ENCODE results near the gene RAB28. TPM values are rescaled to one million over a fixed set of nuclear protein-coding genes. Genes with fewer than 3 reads are reported as not detected.

The RAB28 gene
- polyA plus RNA-seq, 1 of the 3 experiments (the other 2 are of a cell fraction), result 10.5 TPM

DNA sequence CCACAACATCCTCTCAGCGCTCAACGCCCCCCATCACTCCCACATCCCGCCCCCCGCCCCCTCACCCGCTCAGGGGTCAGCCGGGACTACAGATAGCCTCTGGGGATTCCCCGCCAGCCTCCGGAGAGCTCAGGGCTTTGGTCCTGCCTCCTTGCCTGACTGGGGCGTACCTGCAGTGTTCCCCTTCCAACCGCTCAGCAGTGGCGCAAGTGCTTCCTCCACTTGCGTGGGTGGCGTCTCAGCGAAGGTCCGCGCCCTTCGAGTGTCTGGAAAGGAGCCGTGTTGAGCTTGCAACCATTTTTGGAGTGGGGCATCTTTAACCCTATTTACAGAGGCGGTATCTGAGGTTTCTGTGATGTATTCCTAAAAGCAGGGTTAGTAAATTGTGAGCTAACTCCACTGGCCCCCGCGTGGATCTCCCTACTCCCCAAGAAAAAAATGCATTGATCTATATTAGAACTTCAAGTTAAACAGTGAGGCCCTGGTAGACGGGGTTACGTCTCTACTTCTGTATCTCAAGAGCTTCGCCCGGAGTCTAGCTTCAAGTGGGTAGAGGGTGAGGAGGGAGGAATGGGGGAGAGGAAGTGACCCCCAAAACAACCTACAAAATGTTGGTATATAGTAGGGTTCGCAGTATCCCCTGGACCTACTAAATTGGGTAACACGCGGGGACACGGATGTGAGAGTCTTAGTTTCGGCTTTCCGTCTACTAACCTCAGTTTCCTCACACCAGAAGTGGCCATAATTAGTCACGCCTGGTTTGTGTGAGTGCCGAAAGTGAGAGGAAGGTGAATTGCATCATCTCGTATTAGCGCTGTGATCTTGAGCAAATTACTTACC is 44.1 kb upstream of the RAB28 start:
- H3K4me1 ChIP-seq (ENCODE audit: control insufficient read depth in 1 of 2, insufficient read depth in 2 of 2, low read depth in 1 of 2, low read length in 1 of 2), result no peaks in the 10 kb centered on the region; a peak in 1 of 4 replicates
- TF ChIP-seq MXI1 (IDR thresholded peaks at IDR 0.05; ENCODE audit: low read depth, low read length) (no peak), FOSL2 (IDR thresholded peaks at IDR 0.05; ENCODE audit: borderline replicate concordance, low read depth) (no peak), CHD2 (IDR thresholded peaks at IDR 0.05; ENCODE audit: low read length, partially characterized antibody) (no peak)
- TF ChIP-seq, protein P1, sequence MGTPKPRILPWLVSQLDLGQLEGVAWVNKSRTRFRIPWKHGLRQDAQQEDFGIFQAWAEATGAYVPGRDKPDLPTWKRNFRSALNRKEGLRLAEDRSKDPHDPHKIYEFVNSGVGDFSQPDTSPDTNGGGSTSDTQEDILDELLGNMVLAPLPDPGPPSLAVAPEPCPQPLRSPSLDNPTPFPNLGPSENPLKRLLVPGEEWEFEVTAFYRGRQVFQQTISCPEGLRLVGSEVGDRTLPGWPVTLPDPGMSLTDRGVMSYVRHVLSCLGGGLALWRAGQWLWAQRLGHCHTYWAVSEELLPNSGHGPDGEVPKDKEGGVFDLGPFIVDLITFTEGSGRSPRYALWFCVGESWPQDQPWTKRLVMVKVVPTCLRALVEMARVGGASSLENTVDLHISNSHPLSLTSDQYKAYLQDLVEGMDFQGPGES (IDR thresholded peaks at IDR 0.05; ENCODE audit: low read depth, low read length), result no peak
- TF ChIP-seq, protein P2, sequence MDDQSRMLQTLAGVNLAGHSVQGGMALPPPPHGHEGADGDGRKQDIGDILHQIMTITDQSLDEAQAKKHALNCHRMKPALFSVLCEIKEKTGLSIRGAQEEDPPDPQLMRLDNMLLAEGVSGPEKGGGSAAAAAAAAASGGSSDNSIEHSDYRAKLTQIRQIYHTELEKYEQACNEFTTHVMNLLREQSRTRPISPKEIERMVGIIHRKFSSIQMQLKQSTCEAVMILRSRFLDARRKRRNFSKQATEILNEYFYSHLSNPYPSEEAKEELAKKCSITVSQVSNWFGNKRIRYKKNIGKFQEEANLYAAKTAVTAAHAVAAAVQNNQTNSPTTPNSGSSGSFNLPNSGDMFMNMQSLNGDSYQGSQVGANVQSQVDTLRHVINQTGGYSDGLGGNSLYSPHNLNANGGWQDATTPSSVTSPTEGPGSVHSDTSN (IDR thresholded peaks at IDR 0.05), result no peak
- TF ChIP-seq, protein P3, sequence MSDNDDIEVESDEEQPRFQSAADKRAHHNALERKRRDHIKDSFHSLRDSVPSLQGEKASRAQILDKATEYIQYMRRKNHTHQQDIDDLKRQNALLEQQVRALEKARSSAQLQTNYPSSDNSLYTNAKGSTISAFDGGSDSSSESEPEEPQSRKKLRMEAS (IDR thresholded peaks at IDR 0.05; ENCODE audit: low read depth), result no peak
- POLR2A ChIA-PET, result no interaction called here
- no peaks in the 10 kb centered on the region for H4K20me1 ChIP-seq (ENCODE audit: insufficient read depth)
- H3K79me2 ChIP-seq (ENCODE audit: insufficient read depth), result no peaks in the 10 kb centered on the region
- H3K36me3 ChIP-seq (replicated peaks in 1 of 2; ENCODE audit: control insufficient read depth in 1 of 2, insufficient read depth in 2 of 2, low read length in 1 of 2), result no peaks in the 10 kb centered on the region
- no peaks in the 10 kb centered on the region for H3K9me2 ChIP-seq
- no peak overlapping the region; the same call in 1 of the 2 replicates for H3K4me2 ChIP-seq
- H2AFZ ChIP-seq (ENCODE audit: low read depth), result no peak overlapping the region
- no peak overlapping the region for H3K4me3 ChIP-seq (ENCODE audit: low read depth in 2 of 2, low read length in 1 of 2)
- H3F3A ChIP-seq (replicated peaks; ENCODE audit: insufficient read depth), result peaks cover 3% of the 10 kb centered on the region
- CTCF ChIA-PET, result no interaction called here
- H3K27me3 ChIP-seq (ENCODE audit: insufficient read depth), result peaks cover 92% of the 10 kb centered on the region
- peak; percentile 42 for DNase-seq
- WGBS (ENCODE audit: low lambda C conversion rate), result 26% methylated on average over 21 of the region's 35 CpGs
- no peaks in the 10 kb centered on the region; the same call in 1 of the 2 replicates for H3K9me3 ChIP-seq
- no peak overlapping the region for H3K9ac ChIP-seq
- no peak overlapping the region for H3K27ac ChIP-seq (ENCODE audit: low read depth in 2 of 2, low read length in 1 of 2)

DNA sequence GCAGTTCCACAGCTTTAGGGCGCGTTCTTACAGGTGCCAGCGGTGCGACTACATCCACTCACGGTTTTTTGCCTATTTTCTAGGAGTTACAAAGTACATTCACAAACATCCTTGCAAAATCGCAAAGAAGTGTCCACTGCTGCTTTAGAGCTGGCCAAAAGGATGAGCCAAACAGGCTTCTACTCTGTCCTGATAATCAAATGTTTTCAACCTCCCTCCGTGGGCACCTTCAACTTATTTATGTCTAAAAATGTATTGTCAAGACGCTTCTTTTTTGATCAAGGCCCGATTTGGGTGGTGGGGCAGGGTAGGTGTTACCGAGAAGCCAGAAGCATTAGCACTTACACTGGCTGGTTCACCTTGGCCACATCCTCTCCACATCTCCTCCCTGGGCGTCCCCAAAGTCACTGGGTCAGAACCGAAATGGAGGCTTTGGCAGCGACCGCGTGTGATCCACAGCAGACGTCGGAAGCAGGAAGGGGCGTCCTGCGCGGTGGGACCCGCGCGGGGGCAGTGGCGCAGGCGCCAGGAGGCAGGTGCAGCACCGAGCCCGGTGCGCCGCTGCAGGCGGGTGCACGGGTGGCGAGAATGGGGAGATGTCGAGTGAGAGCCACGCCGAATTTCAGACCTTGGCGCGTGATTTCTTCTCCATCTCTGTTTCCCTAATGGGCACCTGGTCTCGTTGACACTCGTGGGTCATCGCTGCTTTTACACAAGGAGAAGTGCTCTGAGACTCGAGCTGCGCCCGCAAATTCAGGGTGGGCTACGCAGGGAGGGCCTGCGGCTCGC is 43.2 kb upstream of the RAB28 start:
- H3K4me2 ChIP-seq, result no peak overlapping the region

More for the DNA sequence above, 43.2 kb upstream of the RAB28 start:
- peaks cover 3% of the 10 kb centered on the region for H3F3A ChIP-seq (replicated peaks; ENCODE audit: insufficient read depth)
- H3K27me3 ChIP-seq (ENCODE audit: insufficient read depth), result peaks cover 93% of the 10 kb centered on the region
- H2AFZ ChIP-seq (ENCODE audit: low read depth), result no peak overlapping the region
- peak; percentile 32 for DNase-seq
- H3K4me1 ChIP-seq (ENCODE audit: control insufficient read depth in 1 of 2, insufficient read depth in 2 of 2, low read depth in 1 of 2, low read length in 1 of 2), result no peaks in the 10 kb centered on the region; a peak in 1 of 4 replicates
- WGBS (ENCODE audit: low lambda C conversion rate), result 6% methylated on average over 17 of the region's 46 CpGs
- H3K9me3 ChIP-seq, result no peaks in the 10 kb centered on the region; the same call in 1 of the 2 replicates
- H3K9me2 ChIP-seq, result no peaks in the 10 kb centered on the region
- no peaks in the 10 kb centered on the region for H3K79me2 ChIP-seq (ENCODE audit: insufficient read depth)
- H3K36me3 ChIP-seq (replicated peaks in 1 of 2; ENCODE audit: control insufficient read depth in 1 of 2, insufficient read depth in 2 of 2, low read length in 1 of 2), result no peaks in the 10 kb centered on the region
- H3K4me3 ChIP-seq (ENCODE audit: low read depth in 2 of 2, low read length in 1 of 2), result no peak overlapping the region
- H4K20me1 ChIP-seq (ENCODE audit: insufficient read depth), result no peaks in the 10 kb centered on the region
- no peak for TF ChIP-seq RFX5 (IDR thresholded peaks at IDR 0.05; ENCODE audit: low read length)
- no peak for TF ChIP-seq NRF1 (IDR thresholded peaks at IDR 0.05; ENCODE audit: low read depth, low read length)
- no peak for TF ChIP-seq TCF12 (IDR thresholded peaks at IDR 0.05)
- TF ChIP-seq RCOR1 (IDR thresholded peaks at IDR 0.05; ENCODE audit: low read length), result no peak
- TF ChIP-seq ELF1 (IDR thresholded peaks at IDR 0.05), result no peak
- TF ChIP-seq, protein P4, sequence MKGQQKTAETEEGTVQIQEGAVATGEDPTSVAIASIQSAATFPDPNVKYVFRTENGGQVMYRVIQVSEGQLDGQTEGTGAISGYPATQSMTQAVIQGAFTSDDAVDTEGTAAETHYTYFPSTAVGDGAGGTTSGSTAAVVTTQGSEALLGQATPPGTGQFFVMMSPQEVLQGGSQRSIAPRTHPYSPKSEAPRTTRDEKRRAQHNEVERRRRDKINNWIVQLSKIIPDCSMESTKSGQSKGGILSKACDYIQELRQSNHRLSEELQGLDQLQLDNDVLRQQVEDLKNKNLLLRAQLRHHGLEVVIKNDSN (IDR thresholded peaks at IDR 0.05; ENCODE audit: borderline replicate concordance, low read depth), result no peak
- TF ChIP-seq, protein P2 (IDR thresholded peaks at IDR 0.05), result no peak
- TF ChIP-seq NFIC (IDR thresholded peaks at IDR 0.05; ENCODE audit: borderline replicate concordance), result no peak
- no peak for TF ChIP-seq EP300 (IDR thresholded peaks at IDR 0.05; ENCODE audit: borderline replicate concordance in 1 of 2, low read depth in 1 of 2, low read length in 1 of 2)
- TF ChIP-seq CHD2 (IDR thresholded peaks at IDR 0.05; ENCODE audit: low read length, partially characterized antibody), result no peak
- no peak for TF ChIP-seq MXI1 (IDR thresholded peaks at IDR 0.05; ENCODE audit: low read depth, low read length)
- TF ChIP-seq SMC3 (IDR thresholded peaks at IDR 0.05; ENCODE audit: low read depth, low read length), result no peak
- no peak for TF ChIP-seq EZH2phosphoT487 (IDR thresholded peaks at IDR 0.05; ENCODE audit: borderline replicate concordance, low read depth)
- no peak for TF ChIP-seq MEF2A (IDR thresholded peaks at IDR 0.05; ENCODE audit: borderline replicate concordance, low read depth)
- no peak for TF ChIP-seq YY1 (IDR thresholded peaks at IDR 0.05; ENCODE audit: low read depth)
- TF ChIP-seq, protein P5, sequence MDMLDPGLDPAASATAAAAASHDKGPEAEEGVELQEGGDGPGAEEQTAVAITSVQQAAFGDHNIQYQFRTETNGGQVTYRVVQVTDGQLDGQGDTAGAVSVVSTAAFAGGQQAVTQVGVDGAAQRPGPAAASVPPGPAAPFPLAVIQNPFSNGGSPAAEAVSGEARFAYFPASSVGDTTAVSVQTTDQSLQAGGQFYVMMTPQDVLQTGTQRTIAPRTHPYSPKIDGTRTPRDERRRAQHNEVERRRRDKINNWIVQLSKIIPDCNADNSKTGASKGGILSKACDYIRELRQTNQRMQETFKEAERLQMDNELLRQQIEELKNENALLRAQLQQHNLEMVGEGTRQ (IDR thresholded peaks at IDR 0.05; ENCODE audit: borderline replicate concordance, low read depth, low read length), result no peak
- no peak overlapping the region for H3K9ac ChIP-seq
- POLR2A ChIA-PET, result no interaction called here
- H3K27ac ChIP-seq (ENCODE audit: low read depth in 2 of 2, low read length in 1 of 2), result no peak overlapping the region
- CTCF ChIA-PET, result interaction anchor here (0.9 kb wide), 1 partner anchor 15 kb away, joined by 3 read pairs; no protein-coding TSS in a partner anchor

Data from SK-N-SH (cell line).